BJ (cell line): ENCODE results near the gene CCDC195. TPM values are rescaled to one million over a fixed set of nuclear protein-coding genes. Genes with fewer than 3 reads are reported as not detected.

ENCODE experiments used
- CTCF ChIA-PET: fragments of 350-600 bp; formaldehyde crosslinking; extraction: SDS; loops from one replicate; lab custom pipeline; 2021; ENCODE audit warnings: antibody characterized with exemption, inconsistent platforms; lab: Yijun Ruan, JAX
- POLR2A ChIA-PET: fragments of 300-600 bp; sonication (Branson Sonifier 250); formaldehyde crosslinking; extraction: SDS; loops from one replicate; lab custom pipeline; 2021; ENCODE audit warnings: antibody characterized with exemption; lab: Charles Lee
- DNase-seq: peaks from one replicate; pipeline ENCODE4 v3.0.0-alpha.2; 2011; ENCODE audit warnings: low read depth
- H3K27me3 ChIP-seq: 2 replicates; pipeline ENCODE4 v1.6.0; 2011; ENCODE audit warnings: low read length; ENCODE audit not compliant: control insufficient read depth, insufficient read depth
- H3K36me3 ChIP-seq: 2 replicates; pipeline ENCODE4 v1.5.1; 2011; ENCODE audit warnings: low read length; ENCODE audit not compliant: control insufficient read depth, insufficient read depth
- H3K4me3 ChIP-seq: 2 replicates; pipeline ENCODE4 v1.5.1; 2011; ENCODE audit warnings: low read depth, mild to moderate bottlenecking, control low read depth, low read length
- polyA plus RNA-seq: library from polyadenylated mRNA; depleted of rRNA; stranded (reverse); fragments of >200 nt; gene quantifications from 2 replicates; pipeline ENCODE4 v1.2.3, GENCODE V29; 2011
- TF ChIP-seq, protein P1 (sequence below): IDR thresholded peaks from 2 replicates; pipeline ENCODE4 v1.5.1; 2011; ENCODE audit warnings: low read depth, mild to moderate bottlenecking, control low read depth, inconsistent platforms, low read length, moderate library complexity; ENCODE audit not compliant: insufficient read depth

CCDC195 gene
- polyA plus RNA-seq, 1 experiment, result not detected

GRCh38 chr2:224709301-224709700, 6.9 kb downstream of the CCDC195 start:
- CTCF ChIA-PET, result interaction anchor here (1.7 kb wide), 1 partner anchor 10 kb away, joined by 4 read pairs; no protein-coding TSS in a partner anchor
- DNase-seq, result no peak
- Histone ChIP-seq H3K27me3 (no peaks in the 10 kb centered on the region), H3K36me3 (no peaks in the 10 kb centered on the region), H3K4me3 (no peak overlapping the region)
- POLR2A ChIA-PET, result no interaction called here
- TF ChIP-seq, protein P1, sequence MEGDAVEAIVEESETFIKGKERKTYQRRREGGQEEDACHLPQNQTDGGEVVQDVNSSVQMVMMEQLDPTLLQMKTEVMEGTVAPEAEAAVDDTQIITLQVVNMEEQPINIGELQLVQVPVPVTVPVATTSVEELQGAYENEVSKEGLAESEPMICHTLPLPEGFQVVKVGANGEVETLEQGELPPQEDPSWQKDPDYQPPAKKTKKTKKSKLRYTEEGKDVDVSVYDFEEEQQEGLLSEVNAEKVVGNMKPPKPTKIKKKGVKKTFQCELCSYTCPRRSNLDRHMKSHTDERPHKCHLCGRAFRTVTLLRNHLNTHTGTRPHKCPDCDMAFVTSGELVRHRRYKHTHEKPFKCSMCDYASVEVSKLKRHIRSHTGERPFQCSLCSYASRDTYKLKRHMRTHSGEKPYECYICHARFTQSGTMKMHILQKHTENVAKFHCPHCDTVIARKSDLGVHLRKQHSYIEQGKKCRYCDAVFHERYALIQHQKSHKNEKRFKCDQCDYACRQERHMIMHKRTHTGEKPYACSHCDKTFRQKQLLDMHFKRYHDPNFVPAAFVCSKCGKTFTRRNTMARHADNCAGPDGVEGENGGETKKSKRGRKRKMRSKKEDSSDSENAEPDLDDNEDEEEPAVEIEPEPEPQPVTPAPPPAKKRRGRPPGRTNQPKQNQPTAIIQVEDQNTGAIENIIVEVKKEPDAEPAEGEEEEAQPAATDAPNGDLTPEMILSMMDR, result no peak

DNA sequence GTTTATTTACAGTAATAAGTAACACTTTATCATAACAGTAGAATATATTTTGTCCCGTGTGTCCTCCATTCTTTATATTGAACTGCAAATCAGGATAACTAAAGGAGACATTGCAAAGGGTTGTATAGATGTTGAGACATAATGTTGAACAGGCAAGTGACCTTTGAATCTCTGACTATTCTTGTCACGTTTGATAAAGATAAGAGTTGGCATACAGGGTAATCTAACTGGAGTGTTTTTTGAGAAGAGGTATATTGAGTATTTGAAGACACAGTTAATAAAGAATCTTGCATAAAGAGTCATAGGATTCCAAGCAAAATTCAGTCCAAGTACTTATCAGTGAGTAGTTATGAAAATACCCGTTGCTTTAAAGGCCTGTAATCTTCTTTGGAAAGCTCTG, 21.7 kb downstream of the CCDC195 start:
- ChIA-PET CTCF (no interaction called here), POLR2A (no interaction called here)
- Histone ChIP-seq H3K27me3 (no peaks in the 10 kb centered on the region; the same call in 1 of the 2 replicates), H3K4me3 (no peak overlapping the region), H3K36me3 (no peaks in the 10 kb centered on the region)
- TF ChIP-seq, protein P1, result no peak
- DNase-seq, result no peak

GRCh38 chr2:224691563-224691962, 24.6 kb downstream of the CCDC195 start:
- ChIA-PET CTCF (interaction anchor here (1.3 kb wide), 1 partner anchor 48 kb away, joined by 3 read pairs; no protein-coding TSS in a partner anchor), POLR2A (no interaction called here)
- Histone ChIP-seq H3K36me3 (no peaks in the 10 kb centered on the region), H3K4me3 (no peak overlapping the region), H3K27me3 (no peaks in the 10 kb centered on the region; the same call in 1 of the 2 replicates)
- DNase-seq, result no peak
- TF ChIP-seq, protein P1, result no peak

- H3K27me3 ChIP-seq, result no peaks in the 10 kb centered on the region; the same call in 1 of the 2 replicates
- DNase-seq, result no peak
- CTCF ChIA-PET, result no interaction called here
- H3K4me3 ChIP-seq, result no peak overlapping the region
- POLR2A ChIA-PET, result no interaction called here
- TF ChIP-seq, protein P1, result no peak
- no peaks in the 10 kb centered on the region for H3K36me3 ChIP-seq
Observed at GRCh38 chr2:224690868-224691267, 25.3 kb downstream of the CCDC195 start.

GRCh38 chr2:224689539-224689938, 26.6 kb downstream of the CCDC195 start:
- ChIA-PET POLR2A (no interaction called here), CTCF (no interaction called here)
- H3K4me3 ChIP-seq, result no peak overlapping the region
- H3K27me3 ChIP-seq, result no peaks in the 10 kb centered on the region
- TF ChIP-seq, protein P1, result no peak
- no peak for DNase-seq
- no peaks in the 10 kb centered on the region for H3K36me3 ChIP-seq
